GM21529 (cell line): ENCODE data around the gene ACVR1.
"Not testable (repeated sequence)": the region's sequence is repeated elsewhere in the genome, so short reads cannot be mapped to it uniquely, and the experiment has no call there.

Experiments
- ATAC-seq: cut with Tn5 transposase; IDR thresholded peaks from one replicate; pipeline ENCODE4 v1.9.1; 2021; ENCODE audit not compliant: unreplicated experiment

The ACVR1 gene

DNA sequence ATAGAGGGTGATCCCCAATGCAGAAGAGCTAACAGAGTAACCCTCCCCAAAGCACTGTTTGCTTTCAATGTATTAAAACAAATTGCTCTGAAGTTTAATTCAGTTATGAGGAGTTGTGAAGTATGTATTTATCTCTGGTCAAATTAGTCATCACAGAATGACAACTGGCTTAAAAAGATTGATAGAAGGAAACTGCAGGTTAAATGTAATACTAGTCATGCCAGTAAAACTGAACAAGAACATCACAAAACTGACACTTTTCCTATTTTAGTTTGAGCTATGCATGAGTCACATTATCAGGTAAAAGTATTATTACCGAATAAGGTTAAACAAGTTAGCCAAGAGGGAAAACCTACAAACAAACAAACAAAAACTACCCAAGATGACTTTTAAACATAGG is 148.4 kb downstream of the ACVR1 start:
- ATAC-seq, result no peak

DNA sequence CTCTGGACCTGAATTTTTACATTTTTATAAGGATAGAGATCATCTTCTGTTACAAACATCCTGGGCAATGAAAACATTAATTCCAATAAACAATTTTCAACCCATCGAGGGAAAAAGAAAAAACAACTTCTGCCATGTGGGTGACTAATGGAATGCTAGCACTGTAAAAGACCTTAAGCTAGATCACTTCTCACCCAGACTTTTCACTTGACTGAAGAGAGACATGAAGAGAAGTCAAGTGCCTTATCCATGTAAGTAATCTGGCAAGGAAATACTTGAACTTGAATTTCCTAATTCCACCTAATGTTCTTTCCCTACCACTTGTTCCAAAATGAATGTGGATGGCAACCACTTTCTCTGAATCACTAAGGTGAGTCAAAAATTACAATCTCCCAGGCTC is 149.2 kb downstream of the ACVR1 start:
- no peak for ATAC-seq

GRCh38 chr2:157725846-157726245 is 150.3 kb downstream of the ACVR1 start:
- no peak for ATAC-seq

- no peak for ATAC-seq
Measured at GRCh38 chr2:157722580-157723234, 153.4 kb downstream of the ACVR1 start.

- ATAC-seq, result no peak
Measured at GRCh38 chr2:157720504-157720903, 155.6 kb downstream of the ACVR1 start.

- ATAC-seq, result not testable (repeated sequence)
Measured at GRCh38 chr2:157704653-157705052, 171.5 kb downstream of the ACVR1 start.

DNA sequence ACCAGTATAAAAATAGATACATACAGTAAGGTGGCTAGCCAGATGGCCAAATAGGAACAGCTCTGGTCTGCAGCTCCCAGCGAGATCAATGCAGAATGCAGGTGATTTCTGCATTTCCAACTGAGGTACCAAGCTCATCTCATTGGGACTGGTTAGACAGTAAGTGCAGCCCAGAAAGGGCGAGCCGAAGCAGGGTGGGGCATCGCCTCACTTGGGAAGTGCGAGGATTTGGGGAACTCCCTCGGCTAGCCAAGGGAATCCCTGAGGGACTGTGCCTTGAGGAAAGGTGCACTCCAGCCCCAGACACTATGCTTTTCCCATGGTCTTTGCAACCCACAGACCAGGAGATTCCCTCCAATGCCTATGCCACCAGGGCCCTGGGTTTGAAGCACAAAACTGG is 172.0 kb downstream of the ACVR1 start:
- ATAC-seq, result not testable (repeated sequence)

GRCh38 chr2:157699806-157700205 is 176.3 kb downstream of the ACVR1 start:
- ATAC-seq, result no peak

DNA sequence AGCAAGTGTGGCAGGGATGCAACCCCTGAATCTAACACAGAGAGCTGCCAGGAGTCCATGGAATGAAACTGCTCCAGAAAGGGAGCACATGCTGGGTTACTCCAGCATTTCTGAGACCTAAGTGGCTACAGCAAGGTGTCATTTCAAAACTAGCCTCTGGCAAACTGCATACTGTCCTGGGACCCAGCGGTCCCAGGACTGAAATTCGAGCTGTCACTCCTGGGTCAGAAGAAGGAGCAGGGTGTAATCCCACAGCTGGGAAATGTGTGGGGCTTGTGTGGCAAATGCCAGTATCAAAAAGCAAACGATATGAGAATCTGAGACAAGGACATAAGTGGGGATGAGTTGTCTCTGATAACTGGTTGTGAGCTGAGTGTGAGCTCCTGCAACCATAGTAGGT is 177.1 kb downstream of the ACVR1 start:
- ATAC-seq, result no peak

GRCh38 chr2:157698430-157698829 is 177.7 kb downstream of the ACVR1 start:
- ATAC-seq, result no peak

DNA sequence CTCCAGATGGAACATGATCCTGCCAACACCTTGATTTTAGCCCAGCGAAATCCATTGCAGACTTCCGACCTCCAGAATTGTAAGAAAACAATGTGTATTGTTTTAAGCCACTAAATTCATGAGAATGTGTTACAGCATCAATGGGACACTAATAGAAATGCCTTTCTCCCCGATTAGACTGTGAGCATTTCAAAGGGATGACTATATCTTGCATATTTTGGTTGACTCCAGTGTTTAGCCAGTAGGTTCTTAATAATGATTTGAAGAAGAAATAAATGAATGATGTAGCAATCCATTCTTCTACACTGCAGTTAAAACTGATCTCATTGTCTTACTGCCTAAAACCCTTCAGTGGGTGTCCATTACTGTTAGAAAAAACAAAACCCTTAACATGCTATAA is 180.1 kb downstream of the ACVR1 start:
- no peak for ATAC-seq

DNA sequence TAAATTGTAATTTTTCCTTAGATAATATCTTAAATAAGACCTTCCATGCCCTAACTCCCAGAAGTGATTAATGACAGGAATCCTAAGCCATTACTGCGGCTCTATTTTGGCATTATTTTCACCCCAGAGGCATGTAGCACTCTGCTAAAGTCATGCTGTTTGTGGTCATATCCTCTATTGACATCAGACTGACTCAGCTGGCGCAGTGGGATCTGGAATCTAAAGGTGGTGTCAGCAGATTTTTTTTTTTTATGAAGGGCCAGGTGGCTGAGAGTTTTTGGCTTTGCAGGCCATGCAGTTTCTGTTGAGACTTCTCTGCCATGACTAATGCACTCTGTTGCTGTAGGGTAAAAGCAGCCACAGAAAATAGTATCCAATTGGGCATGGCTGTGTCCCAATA is 183.4 kb downstream of the ACVR1 start:
- no peak for ATAC-seq

- ATAC-seq, result no peak
Measured at GRCh38 chr2:157691695-157692094, 184.4 kb downstream of the ACVR1 start.

DNA sequence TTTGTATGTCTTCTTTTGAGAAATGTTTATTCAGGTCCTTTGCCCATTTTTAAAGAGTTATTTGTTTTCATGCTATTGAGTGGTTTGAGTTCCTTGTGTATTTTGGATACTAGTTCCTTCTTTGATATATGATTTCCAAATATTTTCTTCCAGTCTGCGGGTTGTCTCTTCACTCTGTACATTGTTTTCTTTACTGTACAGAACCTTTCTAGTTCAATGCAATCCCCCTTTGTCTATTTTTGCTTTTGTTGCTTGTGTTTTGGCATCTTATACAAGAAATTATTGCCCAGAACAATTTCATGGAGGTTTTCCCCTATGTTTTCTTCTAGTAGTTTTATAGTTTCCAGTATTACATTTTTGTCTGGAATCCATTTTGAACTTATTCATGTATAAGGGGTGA is 185.0 kb downstream of the ACVR1 start:
- ATAC-seq, result no peak
